Measurements from ENCODE around the gene CNTNAP2. TPM values are rescaled to one million over a fixed set of nuclear protein-coding genes. Genes with fewer than 3 reads are reported as not detected.

The CNTNAP2 gene
- total RNA-seq, 2 experiments from 2014 or later, result 0.28 TPM; not detected in 1

- BruUV-seq (replicated peaks), result no TSS peak
- ChIA-PET CTCF (ENCODE audit: unreplicated experiment) (no interaction called here), POLR2A (no interaction called here)
- no peak for DNase-seq (ENCODE audit: low spot score)
- H3K9me2 ChIP-seq (ENCODE audit: insufficient read depth, low read length), result no peaks in the 10 kb centered on the region
- intact Hi-C loops (cut with micrococcal nuclease; ENCODE audit: unreplicated experiment), result no loop called here
- H3K4me1 ChIP-seq (ENCODE audit: insufficient read depth, low read length, poor library complexity, severe bottlenecking), result no peaks in the 10 kb centered on the region
- no peak overlapping the region for H3K4me3 ChIP-seq (ENCODE audit: low read depth, low read length, poor library complexity, severe bottlenecking)
- TF ChIP-seq CTCF (conservative IDR thresholded peaks at IDR 0.05; ENCODE audit: low read length) (no peak), EZH2phosphoT487 (IDR thresholded peaks at IDR 0.05; ENCODE audit: borderline replicate concordance, low read depth, low read length) (no peak)
- no peak overlapping the region for H2AFZ ChIP-seq (ENCODE audit: low read length)
- no peak overlapping the region for H3K27ac ChIP-seq (ENCODE audit: low read depth, low read length, poor library complexity, severe bottlenecking)
- H3K79me2 ChIP-seq (ENCODE audit: insufficient read depth, low read depth, low read length), result no peaks in the 10 kb centered on the region
- H3K36me3 ChIP-seq (ENCODE audit: insufficient read depth, low read length), result no peaks in the 10 kb centered on the region
- H3K9me3 ChIP-seq (ENCODE audit: low read length), result no peaks in the 10 kb centered on the region
- H4K20me1 ChIP-seq (ENCODE audit: insufficient read depth, low read length), result no peaks in the 10 kb centered on the region
- no peak overlapping the region for H3K4me2 ChIP-seq (ENCODE audit: low read length)
Measured at GRCh38 chr7:148337246-148337965, 2220.8 kb downstream of the CNTNAP2 start.

- POLR2A ChIA-PET, result no interaction called here
- DNase-seq (ENCODE audit: low spot score), result no peak
- Histone ChIP-seq H3K27ac (ENCODE audit: low read depth, low read length, poor library complexity, severe bottlenecking) (no peak overlapping the region), H3K79me2 (ENCODE audit: insufficient read depth, low read depth, low read length) (no peaks in the 10 kb centered on the region), H3K4me3 (ENCODE audit: low read depth, low read length, poor library complexity, severe bottlenecking) (no peak overlapping the region), H3K4me1 (ENCODE audit: insufficient read depth, low read length, poor library complexity, severe bottlenecking) (no peaks in the 10 kb centered on the region), H3K9me2 (ENCODE audit: insufficient read depth, low read length) (no peaks in the 10 kb centered on the region), H3K36me3 (ENCODE audit: insufficient read depth, low read length) (no peaks in the 10 kb centered on the region), H3K9me3 (ENCODE audit: low read length) (no peaks in the 10 kb centered on the region), H3K4me2 (ENCODE audit: low read length) (no peak overlapping the region), H4K20me1 (ENCODE audit: insufficient read depth, low read length) (no peaks in the 10 kb centered on the region), H2AFZ (ENCODE audit: low read length) (no peak overlapping the region)
- TF ChIP-seq CTCF (conservative IDR thresholded peaks at IDR 0.05; ENCODE audit: low read length), result no peak
- TF ChIP-seq EZH2phosphoT487 (IDR thresholded peaks at IDR 0.05; ENCODE audit: borderline replicate concordance, low read depth, low read length), result no peak
- no TSS peak for BruUV-seq (replicated peaks)
- CTCF ChIA-PET (ENCODE audit: unreplicated experiment), result no interaction called here
- intact Hi-C loops (cut with micrococcal nuclease; ENCODE audit: unreplicated experiment), result no loop called here
Measured at GRCh38 chr7:148337995-148338747, 2221.6 kb downstream of the CNTNAP2 start.
